HFF-Myc (cell line): Measurements from ENCODE around the gene ZC3H15.

Experiments used
- DNase-seq: peaks from one replicate; pipeline ENCODE4 v3.0.0-alpha.2; 2011; ENCODE audit warnings: low read depth; ENCODE audit errors: extremely low read depth
- H3K4me3 ChIP-seq: replicated peaks from 2 replicates; pipeline ENCODE4 v1.5.1; 2011; ENCODE audit warnings: low read depth, mild to moderate bottlenecking, control low read depth, low read length
- TF ChIP-seq, protein P1 (sequence below): IDR thresholded peaks from 2 replicates; pipeline ENCODE4 v1.5.1; 2012; ENCODE audit warnings: mild to moderate bottlenecking, low read depth, low read length, control low read depth; ENCODE audit errors: missing control alignments

Gene ZC3H15

DNA sequence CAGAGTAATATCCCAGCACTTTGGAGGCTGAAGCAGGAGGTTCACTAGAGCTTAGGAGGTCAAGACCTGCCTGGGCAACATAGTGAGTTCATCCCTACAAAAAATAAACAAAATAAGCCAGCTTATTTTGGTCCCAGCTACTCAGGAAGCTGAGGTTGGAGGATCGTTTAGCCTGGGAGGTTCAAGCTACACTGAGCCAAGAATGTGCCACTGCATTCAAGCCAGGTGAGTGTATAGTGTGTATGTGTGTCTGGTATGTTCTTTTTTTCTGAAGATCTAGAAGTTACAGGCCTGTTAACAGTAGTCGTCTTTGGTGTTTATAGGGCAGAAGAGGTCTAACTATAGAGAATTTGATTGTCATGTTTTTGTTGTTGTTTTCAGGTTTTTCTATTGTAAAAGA, 40.2 kb downstream of the ZC3H15 start:
- DNase-seq: no peak
- TF ChIP-seq, protein P1, sequence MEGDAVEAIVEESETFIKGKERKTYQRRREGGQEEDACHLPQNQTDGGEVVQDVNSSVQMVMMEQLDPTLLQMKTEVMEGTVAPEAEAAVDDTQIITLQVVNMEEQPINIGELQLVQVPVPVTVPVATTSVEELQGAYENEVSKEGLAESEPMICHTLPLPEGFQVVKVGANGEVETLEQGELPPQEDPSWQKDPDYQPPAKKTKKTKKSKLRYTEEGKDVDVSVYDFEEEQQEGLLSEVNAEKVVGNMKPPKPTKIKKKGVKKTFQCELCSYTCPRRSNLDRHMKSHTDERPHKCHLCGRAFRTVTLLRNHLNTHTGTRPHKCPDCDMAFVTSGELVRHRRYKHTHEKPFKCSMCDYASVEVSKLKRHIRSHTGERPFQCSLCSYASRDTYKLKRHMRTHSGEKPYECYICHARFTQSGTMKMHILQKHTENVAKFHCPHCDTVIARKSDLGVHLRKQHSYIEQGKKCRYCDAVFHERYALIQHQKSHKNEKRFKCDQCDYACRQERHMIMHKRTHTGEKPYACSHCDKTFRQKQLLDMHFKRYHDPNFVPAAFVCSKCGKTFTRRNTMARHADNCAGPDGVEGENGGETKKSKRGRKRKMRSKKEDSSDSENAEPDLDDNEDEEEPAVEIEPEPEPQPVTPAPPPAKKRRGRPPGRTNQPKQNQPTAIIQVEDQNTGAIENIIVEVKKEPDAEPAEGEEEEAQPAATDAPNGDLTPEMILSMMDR: no peak

DNA sequence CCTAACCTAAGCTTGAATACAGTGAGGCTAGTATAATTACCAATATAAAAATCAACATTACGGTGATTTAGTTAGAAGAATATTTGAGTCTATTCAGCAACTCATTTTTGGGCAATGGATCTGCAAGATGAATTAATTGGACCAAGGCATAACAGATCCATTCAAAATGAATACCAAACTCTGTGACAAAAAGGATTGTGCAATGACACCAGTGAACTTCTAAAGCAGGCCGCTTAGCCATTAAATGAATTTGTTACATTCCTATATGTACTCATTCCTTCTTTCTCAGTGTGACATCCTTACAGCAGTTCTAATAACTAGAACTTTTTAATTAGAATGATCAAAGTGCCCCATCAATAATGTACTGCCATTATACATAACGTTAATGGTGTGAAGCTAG, 44.3 kb downstream of the ZC3H15 start:
- H3K4me3 ChIP-seq: no peak overlapping the region
- DNase-seq: no peak
- TF ChIP-seq, protein P1: no peak

More for the DNA sequence above, 40.2 kb downstream of the ZC3H15 start:
- no peak overlapping the region for H3K4me3 ChIP-seq

DNA sequence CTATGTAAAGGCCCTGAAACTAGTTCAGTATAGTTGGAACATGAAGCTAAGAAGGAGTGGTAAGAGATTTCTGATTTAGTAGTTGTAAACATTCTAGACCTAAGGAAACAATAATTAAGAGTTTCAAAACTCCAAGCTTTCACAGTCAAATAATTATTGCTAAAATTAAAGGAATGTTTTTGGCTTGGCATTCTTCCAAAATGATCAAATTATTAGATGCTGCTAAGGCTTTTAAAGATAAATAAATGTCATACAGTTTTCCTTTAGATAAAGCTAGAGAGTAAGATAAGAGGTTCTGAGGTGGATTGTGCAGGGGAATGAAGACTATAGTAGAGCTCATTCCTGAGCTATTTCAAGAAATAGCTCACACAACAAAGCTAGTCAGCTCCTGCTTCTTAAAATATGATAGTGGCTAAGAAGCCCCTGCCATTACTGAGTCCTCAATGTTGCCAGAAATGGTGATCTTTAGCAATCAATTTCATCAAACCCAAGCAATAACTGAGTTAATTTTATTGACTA, 45.3 kb downstream of the ZC3H15 start:
- no peak for DNase-seq
- no peak overlapping the region for H3K4me3 ChIP-seq
- TF ChIP-seq, protein P1: no peak

DNA sequence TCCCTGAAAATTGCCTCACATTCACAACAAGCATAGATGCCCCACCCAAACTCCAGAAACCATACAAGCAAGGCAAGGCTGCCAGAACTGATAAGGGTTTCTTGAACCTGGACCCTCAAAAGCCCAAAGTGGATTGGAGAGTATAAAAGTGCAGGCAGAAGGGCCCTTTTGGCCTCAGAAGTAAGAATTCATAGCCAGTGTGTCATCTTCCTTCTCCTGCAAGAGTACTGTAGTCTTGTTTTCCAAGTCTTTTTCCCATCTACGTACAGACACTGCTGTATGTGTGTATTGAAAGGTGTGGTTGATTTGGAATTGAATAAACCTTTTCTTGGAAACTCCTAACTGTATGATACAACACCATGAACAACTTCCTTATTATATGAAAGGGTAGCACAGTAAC, 46.8 kb downstream of the ZC3H15 start:
- TF ChIP-seq, protein P1: no peak
- DNase-seq: no peak
- no peak overlapping the region for H3K4me3 ChIP-seq

DNA sequence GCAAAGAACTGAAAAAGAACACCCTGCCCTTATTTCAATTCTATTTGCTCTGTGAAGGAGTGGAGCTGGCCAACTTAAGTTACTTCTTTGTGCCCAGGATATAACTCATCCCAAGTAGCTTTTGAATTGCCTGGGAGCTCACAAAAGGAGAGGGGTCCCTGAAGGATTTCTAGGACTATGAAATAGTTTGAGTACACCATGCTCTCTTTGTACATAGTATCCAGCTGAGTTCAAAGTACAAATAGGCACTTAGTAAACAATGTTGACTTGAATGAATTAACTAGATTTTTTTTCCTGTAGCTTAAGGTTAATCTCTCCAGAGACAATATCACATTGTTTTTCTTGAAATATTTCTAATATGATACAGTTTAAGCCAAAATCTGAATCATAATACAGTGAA, 47.7 kb downstream of the ZC3H15 start:
- no peak for DNase-seq

DNA sequence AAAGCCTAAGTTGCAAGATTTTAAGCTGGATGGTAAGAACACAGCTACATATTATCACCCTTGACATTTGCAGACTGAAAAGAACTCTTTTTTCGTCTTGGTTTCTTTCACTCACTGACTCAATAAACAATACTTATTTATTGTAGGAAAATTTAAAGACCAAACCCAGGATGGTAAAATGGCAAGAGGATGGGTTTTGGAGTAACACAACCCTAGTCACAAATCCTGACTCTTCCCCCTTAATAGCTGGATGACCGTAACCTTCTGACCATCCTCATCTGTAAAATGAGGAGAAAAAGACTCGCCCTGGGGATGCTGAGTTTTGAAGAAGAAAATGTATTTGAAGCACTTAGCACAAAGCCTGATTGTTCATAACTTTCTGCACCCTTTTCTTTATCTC, 48.3 kb downstream of the ZC3H15 start:
- no peak for DNase-seq
- H3K4me3 ChIP-seq: no peak overlapping the region
- TF ChIP-seq, protein P1: no peak

More for the DNA sequence above, 47.7 kb downstream of the ZC3H15 start:
- TF ChIP-seq, protein P1: no peak
- H3K4me3 ChIP-seq: no peak overlapping the region

DNA sequence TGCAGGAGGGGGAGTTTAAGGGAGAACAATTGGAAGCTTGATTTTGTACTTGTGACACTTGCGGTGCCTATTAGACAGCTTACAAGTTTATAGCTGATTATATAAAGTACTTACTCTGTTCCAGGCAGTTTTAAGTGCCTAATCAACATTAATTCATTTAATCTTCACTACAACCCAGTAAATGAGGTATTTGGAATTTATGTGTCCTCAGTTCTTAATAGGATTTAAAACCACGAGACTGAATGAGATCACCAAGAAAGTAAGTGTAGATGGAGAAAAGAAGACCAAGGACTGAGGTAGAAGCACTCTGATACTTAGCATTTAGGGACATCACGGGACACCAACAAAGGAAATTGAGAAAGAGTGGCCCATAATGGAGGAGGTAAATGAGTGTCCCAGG, 49.8 kb downstream of the ZC3H15 start:
- DNase-seq: no peak
- TF ChIP-seq, protein P1: no peak
- H3K4me3 ChIP-seq: no peak overlapping the region
